ENCODE data around the gene ANKK1.

Gene ANKK1

DNA sequence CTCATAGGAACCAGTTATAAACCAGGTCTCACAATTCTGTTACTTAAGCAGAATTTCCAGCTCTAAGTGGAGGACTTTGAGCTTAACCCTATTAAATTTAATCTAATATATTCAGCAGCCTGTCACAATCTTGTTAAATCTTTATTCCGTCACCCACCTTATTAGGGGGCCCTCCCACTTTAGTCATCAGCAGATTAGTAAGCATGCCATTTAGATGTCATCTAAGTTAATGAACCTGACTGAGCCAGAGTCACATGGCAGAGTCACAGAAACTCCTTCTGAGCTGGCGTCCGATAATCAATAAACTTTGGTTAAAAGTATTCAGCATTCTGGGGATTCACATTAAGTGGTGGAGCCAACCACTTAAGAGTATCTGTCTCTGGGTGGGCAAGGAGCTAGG lies 38.1 kb upstream of the ANKK1 start:
- no peak overlapping the region for H3K27ac ChIP-seq
- no peaks in the 10 kb centered on the region for H3K4me1 ChIP-seq (ENCODE audit: control insufficient read depth in 1 of 2, insufficient read depth in 1 of 2, low read depth in 1 of 2, low read length in 1 of 2)
- H3K9me3 ChIP-seq: no peaks in the 10 kb centered on the region
- TF ChIP-seq, protein P1, sequence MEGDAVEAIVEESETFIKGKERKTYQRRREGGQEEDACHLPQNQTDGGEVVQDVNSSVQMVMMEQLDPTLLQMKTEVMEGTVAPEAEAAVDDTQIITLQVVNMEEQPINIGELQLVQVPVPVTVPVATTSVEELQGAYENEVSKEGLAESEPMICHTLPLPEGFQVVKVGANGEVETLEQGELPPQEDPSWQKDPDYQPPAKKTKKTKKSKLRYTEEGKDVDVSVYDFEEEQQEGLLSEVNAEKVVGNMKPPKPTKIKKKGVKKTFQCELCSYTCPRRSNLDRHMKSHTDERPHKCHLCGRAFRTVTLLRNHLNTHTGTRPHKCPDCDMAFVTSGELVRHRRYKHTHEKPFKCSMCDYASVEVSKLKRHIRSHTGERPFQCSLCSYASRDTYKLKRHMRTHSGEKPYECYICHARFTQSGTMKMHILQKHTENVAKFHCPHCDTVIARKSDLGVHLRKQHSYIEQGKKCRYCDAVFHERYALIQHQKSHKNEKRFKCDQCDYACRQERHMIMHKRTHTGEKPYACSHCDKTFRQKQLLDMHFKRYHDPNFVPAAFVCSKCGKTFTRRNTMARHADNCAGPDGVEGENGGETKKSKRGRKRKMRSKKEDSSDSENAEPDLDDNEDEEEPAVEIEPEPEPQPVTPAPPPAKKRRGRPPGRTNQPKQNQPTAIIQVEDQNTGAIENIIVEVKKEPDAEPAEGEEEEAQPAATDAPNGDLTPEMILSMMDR (IDR thresholded peaks at IDR 0.05): no peak
- no peaks in the 10 kb centered on the region for H3K27me3 ChIP-seq
- H3K4me3 ChIP-seq (ENCODE audit: low read depth in 1 of 2, low read length in 1 of 2): no peak overlapping the region
- H3K36me3 ChIP-seq: no peaks in the 10 kb centered on the region

DNA sequence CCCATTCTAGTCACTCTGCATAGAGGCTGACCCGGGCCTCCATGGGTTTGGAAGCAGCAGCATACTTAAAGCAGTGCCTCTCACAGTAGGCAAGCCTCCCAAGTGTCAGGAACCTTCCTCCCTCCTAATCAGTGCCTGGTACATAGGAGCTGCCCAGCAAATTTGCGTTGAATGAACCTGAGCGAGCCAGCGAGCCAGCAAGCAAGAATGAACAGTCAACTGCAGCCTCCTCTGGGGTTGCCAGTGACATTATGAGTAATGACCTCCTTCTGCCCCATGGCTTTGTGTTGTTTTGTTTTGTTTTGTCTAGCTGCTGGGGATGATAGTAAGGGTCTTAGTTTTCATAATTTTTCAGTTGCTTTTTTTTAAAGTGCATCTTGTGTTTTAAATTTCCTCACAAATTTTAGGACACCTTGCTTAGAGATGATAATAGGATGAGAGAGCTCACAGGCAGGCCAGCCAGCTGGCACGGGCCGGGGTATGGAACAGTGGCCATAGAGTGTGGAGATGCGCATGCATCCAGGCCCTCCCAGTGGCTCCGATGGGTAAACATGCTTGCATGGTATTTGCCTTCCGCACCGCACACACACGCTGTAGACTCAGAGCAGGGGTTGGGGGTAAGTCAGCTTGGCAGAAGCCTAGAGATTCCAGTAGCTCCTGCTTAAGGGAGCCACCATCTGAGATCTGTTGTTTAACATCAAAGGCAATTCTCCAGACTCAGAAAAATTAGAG lies 37.1 kb upstream of the ANKK1 start:
- Histone ChIP-seq H3K36me3 (no peaks in the 10 kb centered on the region), H3K9me3 (no peaks in the 10 kb centered on the region), H3K27ac (no peak overlapping the region), H3K27me3 (no peaks in the 10 kb centered on the region), H3K4me3 (ENCODE audit: low read depth in 1 of 2, low read length in 1 of 2) (no peak overlapping the region), H3K4me1 (ENCODE audit: control insufficient read depth in 1 of 2, insufficient read depth in 1 of 2, low read depth in 1 of 2, low read length in 1 of 2) (no peaks in the 10 kb centered on the region)
- TF ChIP-seq, protein P1 (IDR thresholded peaks at IDR 0.05): no peak

- TF ChIP-seq, protein P1 (IDR thresholded peaks at IDR 0.05): no peak
- H3K36me3 ChIP-seq: no peaks in the 10 kb centered on the region
Measured at GRCh38 chr11:113351068-113351450, 36.5 kb upstream of the ANKK1 start.

DNA sequence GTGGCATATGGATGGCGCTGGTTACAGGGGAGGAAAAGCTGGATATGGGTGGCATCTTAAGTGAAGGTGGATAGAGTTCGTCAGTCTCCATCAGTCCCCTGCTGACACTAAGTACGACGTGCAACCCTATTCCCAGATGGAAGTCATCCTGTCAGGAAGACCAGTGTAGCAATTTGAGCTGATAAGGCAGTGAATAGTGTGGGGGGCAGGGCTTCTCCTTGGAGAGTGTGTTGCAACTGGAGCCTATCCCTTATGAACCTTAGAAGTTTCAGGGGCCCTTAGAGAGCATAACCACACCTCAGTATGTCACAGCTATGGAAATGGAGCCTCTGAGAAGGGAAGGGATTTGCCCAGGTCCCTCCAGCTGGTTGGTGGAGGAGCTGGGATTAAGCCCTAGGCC lies 36.1 kb upstream of the ANKK1 start:
- Histone ChIP-seq H3K4me1 (ENCODE audit: control insufficient read depth in 1 of 2, insufficient read depth in 1 of 2, low read depth in 1 of 2, low read length in 1 of 2) (no peaks in the 10 kb centered on the region), H3K27me3 (no peaks in the 10 kb centered on the region), H3K27ac (no peak overlapping the region), H3K36me3 (no peaks in the 10 kb centered on the region), H3K4me3 (ENCODE audit: low read depth in 1 of 2, low read length in 1 of 2) (no peak overlapping the region), H3K9me3 (no peaks in the 10 kb centered on the region)
- TF ChIP-seq, protein P1 (IDR thresholded peaks at IDR 0.05): no peak

More at GRCh38 chr11:113351068-113351450, 36.5 kb upstream of the ANKK1 start:
- Histone ChIP-seq H3K9me3 (no peaks in the 10 kb centered on the region), H3K4me3 (ENCODE audit: low read depth in 1 of 2, low read length in 1 of 2) (no peak overlapping the region), H3K27me3 (no peaks in the 10 kb centered on the region), H3K27ac (no peak overlapping the region), H3K4me1 (ENCODE audit: control insufficient read depth in 1 of 2, insufficient read depth in 1 of 2, low read depth in 1 of 2, low read length in 1 of 2) (no peaks in the 10 kb centered on the region)

DNA sequence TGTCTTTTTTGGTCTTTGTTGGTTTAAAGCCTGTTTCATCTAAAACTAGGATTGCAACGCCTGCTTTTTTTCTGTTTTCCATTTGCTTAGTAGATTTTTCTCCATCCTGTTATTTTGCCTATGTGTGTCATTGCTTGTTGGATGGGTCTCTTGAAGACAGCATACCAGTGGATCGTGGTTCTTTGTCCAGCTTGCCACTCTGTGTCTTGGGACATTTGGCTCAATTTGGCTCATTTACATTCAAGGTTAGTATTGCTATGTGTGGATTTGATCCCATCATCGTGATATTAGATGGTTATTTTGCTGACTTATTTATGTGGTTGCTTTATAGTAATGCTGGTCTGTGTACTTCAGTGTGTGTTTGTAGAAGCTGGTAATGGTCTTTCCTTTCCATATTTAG lies 31.4 kb upstream of the ANKK1 start:
- Histone ChIP-seq H3K36me3 (no peaks in the 10 kb centered on the region), H3K4me3 (ENCODE audit: low read depth in 1 of 2, low read length in 1 of 2) (no peak overlapping the region), H3K27ac (no peak overlapping the region), H3K4me1 (ENCODE audit: control insufficient read depth in 1 of 2, insufficient read depth in 1 of 2, low read depth in 1 of 2, low read length in 1 of 2) (no peaks in the 10 kb centered on the region), H3K27me3 (no peaks in the 10 kb centered on the region), H3K9me3 (no peaks in the 10 kb centered on the region)
- TF ChIP-seq, protein P1 (IDR thresholded peaks at IDR 0.05): no peak
